Kidney (tissue), 14 donors: ENCODE measurements around the gene OPRD1. TPM values are rescaled to one million over a fixed set of nuclear protein-coding genes. Genes with fewer than 3 reads are reported as not detected.

Experiments
- DNase-seq, 5 donors: peaks; one replicate each; pipeline ENCODE4 v3.0.0-alpha.2; 2013 to 2020
- FAIRE-seq: peaks from 2 replicates; lab custom pipeline; 2012; peaks lifted over from hg19 to GRCh38; lab: Jason Lieb, UNC
- H3K27ac ChIP-seq, 2 donors: one replicate each; pipeline ENCODE4 v1.7.0; 2013; ENCODE audit warnings: low read depth in 2 of 2, low read length in 2 of 2, inconsistent platforms in 1 of 2
- H3K27me3 ChIP-seq: one replicate; pipeline ENCODE4 v1.7.1; 2013; ENCODE audit warnings: low read length, inconsistent platforms; ENCODE audit not compliant: control insufficient read depth, insufficient read depth
- H3K36me3 ChIP-seq, 3 donors: one replicate each; pipeline versions ENCODE4 v1.7.0 to v1.7.1; 2013; ENCODE audit warnings: low read length in 3 of 3, control low read depth in 1 of 3, inconsistent platforms in 1 of 3; ENCODE audit not compliant: insufficient read depth in 3 of 3, control insufficient read depth in 2 of 3
- H3K4me1 ChIP-seq, 3 donors: one replicate each; pipeline versions ENCODE4 v1.7.0 to v1.7.1; 2013; ENCODE audit warnings: low read length in 3 of 3, inconsistent platforms in 1 of 3, low read depth in 1 of 3; ENCODE audit not compliant: control insufficient read depth in 2 of 3, insufficient read depth in 2 of 3
- H3K4me3 ChIP-seq, 3 donors: one replicate each; pipeline versions ENCODE4 v1.7.0 to v1.8.1; 2013; ENCODE audit warnings: low read length in 3 of 3, control low read depth in 1 of 3, inconsistent platforms in 1 of 3
- H3K9ac ChIP-seq, 3 donors: one replicate each; pipeline versions ENCODE4 v1.7.0 to v1.7.1; 2013; ENCODE audit warnings: low read length in 3 of 3, control low read depth in 1 of 3, inconsistent platforms in 1 of 3
- H3K9me3 ChIP-seq, 3 donors: one replicate each; pipeline versions ENCODE4 v1.7.0 to v1.7.1; 2013; ENCODE audit warnings: low read length in 3 of 3, control low read depth in 1 of 3, inconsistent platforms in 1 of 3; ENCODE audit not compliant: control insufficient read depth in 2 of 3, insufficient read depth in 1 of 3
- intact Hi-C: fragments of 100-400 bp; cut with DNase I; formaldehyde crosslinking; loops from one replicate; pipeline ENCODE4 v1.11.1; 2022
- polyA plus RNA-seq: library from polyadenylated mRNA; stranded (reverse); fragments of 350-450 nt; fragmentation: Illumina TruSeq; extraction: RNeasy Lipid Tissue Mini Kit (QIAGEN cat#74804); gene quantifications from one replicate; pipeline ENCODE4 v1.2.3, GENCODE V29; 2014; ENCODE audit warnings: low read depth, low replicate concordance; ENCODE audit not compliant: insufficient read depth
- total RNA-seq: library from RNA; stranded (reverse); fragmentation: NEBNext Ultra II Directional; extraction: Animal tissue kit (Norgen Biotek cat#: 25700); gene quantifications from one replicate; pipeline ENCODE4 v1.2.1, GENCODE V29; 2021
- TF ChIP-seq, protein P1 (sequence below): IDR thresholded peaks from 3 replicates; pipeline ENCODE4 v1.5.1; 2012; ENCODE audit warnings: mild to moderate bottlenecking, moderate library complexity, borderline replicate concordance; ENCODE audit not compliant: insufficient read depth; ENCODE audit errors: extremely low read depth
- donor health status: control.
- donor health status: control.
- donor health status: control.
- donor health status: control.
- donor health status: control.
- donor health status: DM: yes; HTN: yes; CAD: no.
- donor health status: Normal renal cell carcinoma (clear cell type).

Gene OPRD1
- total and polyA plus RNA-seq, 2 donors from 2014 or later: not detected

DNA sequence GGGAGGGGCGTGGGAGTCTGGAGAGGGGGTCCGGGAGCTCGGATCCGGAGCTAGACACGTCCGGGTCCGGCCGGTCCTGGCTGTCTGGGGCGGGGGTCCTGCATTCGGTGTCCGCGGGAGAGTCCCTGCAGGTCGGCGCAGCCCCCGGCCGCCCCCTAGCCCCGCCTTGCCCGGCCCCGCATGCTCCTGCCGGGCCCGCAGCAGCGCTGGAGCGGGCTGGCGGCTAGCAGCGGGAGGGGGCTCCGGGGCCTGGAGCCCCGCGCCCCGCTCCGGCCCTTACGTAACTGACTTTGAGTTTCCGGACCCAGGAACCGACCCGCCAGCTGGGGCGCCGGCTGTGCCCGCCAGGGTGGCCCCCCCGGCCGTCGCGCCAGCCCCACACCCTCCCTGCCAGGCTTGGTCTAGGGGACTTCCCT, 75.5 kb downstream of the OPRD1 start:
- Histone ChIP-seq H3K4me1 (peaks cover 0 to 14% (median 6%) of the 10 kb centered on the region in 3 donors), H3K9ac (peak overlapping the region; percentile 22 to 87 (median 61)), H3K27ac (peak overlapping the region in 1 of 2 donors; percentile 84), H3K4me3 (peak overlapping the region; percentile 58 to 90 (median 60)), H3K27me3 (no peaks in the 10 kb centered on the region), H3K36me3 (no peaks in the 10 kb centered on the region), H3K9me3 (no peaks in the 10 kb centered on the region)
- peak in 2 of 5 donors; percentile 52 to 75 for DNase-seq
- TF ChIP-seq, protein P1, sequence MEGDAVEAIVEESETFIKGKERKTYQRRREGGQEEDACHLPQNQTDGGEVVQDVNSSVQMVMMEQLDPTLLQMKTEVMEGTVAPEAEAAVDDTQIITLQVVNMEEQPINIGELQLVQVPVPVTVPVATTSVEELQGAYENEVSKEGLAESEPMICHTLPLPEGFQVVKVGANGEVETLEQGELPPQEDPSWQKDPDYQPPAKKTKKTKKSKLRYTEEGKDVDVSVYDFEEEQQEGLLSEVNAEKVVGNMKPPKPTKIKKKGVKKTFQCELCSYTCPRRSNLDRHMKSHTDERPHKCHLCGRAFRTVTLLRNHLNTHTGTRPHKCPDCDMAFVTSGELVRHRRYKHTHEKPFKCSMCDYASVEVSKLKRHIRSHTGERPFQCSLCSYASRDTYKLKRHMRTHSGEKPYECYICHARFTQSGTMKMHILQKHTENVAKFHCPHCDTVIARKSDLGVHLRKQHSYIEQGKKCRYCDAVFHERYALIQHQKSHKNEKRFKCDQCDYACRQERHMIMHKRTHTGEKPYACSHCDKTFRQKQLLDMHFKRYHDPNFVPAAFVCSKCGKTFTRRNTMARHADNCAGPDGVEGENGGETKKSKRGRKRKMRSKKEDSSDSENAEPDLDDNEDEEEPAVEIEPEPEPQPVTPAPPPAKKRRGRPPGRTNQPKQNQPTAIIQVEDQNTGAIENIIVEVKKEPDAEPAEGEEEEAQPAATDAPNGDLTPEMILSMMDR: no peak
- intact Hi-C loops: no loop called here
- no peak for FAIRE-seq

DNA sequence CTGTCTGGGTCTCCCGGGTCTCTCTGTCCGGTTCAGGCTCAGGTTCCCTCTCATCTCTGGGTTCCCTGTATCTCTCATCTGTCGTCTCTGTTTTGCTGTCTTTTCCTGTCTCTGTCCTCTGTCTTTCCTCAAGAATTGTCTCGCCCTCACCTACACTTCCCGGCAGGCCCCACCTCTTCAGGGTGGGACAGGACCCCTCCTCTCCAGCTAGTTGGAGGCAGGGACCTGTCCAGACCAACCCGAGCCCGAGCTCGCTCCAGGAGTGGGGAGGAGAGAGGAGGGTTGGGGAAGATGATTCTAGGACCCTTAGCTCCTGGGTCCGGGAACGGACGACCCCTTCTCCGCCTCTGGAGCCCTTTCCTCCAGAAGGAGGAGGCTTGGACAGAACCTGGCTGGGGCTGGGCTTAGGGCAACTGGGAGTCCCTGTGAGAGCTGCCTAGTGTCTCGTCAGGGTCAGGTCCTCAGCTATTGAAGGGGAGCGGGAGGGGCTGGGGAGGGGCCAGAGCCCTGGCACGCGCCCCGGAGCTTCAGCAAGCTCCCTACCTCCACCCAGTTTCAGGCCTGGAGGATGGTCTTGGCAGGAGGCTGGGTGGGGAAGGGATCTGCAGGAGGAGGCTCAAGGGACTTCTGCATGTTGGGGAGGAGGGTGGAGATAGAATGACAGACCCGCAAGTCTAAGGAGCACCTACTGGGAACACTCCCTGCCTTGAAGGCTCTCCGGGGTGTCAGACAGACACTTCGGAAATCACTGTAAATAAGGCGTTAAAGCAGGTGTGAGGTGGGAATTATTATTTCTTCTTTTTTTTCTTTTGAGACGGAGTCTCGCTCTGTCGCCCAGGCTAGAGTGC, 76.1 kb downstream of the OPRD1 start:
- peaks cover 0 to 14% (median 6%) of the 10 kb centered on the region in 3 donors for H3K4me1 ChIP-seq
- TF ChIP-seq, protein P1: no peak
- FAIRE-seq (no peak), DNase-seq (peak in 4 of 5 donors; percentile 45 to 77 (median 64))
- peak overlapping the region; percentile 58 to 90 (median 60) for H3K4me3 ChIP-seq
- H3K9me3 ChIP-seq: no peaks in the 10 kb centered on the region
- H3K9ac ChIP-seq: peak overlapping the region; percentile 22 to 87 (median 61)
- intact Hi-C loops: no loop called here
- H3K27me3 ChIP-seq: no peaks in the 10 kb centered on the region
- no peaks in the 10 kb centered on the region for H3K36me3 ChIP-seq
- no peak overlapping the region for H3K27ac ChIP-seq

DNA sequence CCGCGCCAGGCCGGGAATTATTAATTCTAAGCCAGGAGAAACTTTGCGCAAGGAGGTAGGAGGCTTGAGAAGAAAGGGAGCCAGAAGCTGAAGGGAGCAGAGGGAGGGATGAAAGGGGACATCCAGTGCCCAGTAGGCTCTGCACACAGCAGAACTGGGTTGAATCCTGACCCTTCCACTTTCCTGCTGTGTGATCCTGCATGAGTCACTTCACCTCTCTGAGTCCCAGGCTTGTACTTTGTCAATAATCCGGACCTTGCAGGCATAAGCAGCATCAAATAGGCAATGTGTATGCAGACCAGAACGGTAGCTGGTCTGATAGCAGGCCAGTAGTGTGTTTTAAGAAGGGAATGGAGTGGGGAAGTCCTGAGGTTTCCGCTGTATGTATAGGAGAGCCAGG, 76.9 kb downstream of the OPRD1 start:
- Histone ChIP-seq H3K27ac (no peak overlapping the region), H3K9ac (no peak overlapping the region), H3K27me3 (no peaks in the 10 kb centered on the region), H3K36me3 (no peaks in the 10 kb centered on the region), H3K9me3 (no peaks in the 10 kb centered on the region), H3K4me3 (no peak overlapping the region), H3K4me1 (peaks cover 0 to 14% (median 6%) of the 10 kb centered on the region in 3 donors)
- TF ChIP-seq, protein P1: no peak
- DNase-seq (no peak), FAIRE-seq (no peak)
- intact Hi-C loops: no loop called here
